ENCODE results near the gene SMARCD1.
"Not testable (repeated sequence)": the region's sequence is repeated elsewhere in the genome, so short reads cannot be mapped to it uniquely, and the experiment has no call there.

Gene SMARCD1

DNA sequence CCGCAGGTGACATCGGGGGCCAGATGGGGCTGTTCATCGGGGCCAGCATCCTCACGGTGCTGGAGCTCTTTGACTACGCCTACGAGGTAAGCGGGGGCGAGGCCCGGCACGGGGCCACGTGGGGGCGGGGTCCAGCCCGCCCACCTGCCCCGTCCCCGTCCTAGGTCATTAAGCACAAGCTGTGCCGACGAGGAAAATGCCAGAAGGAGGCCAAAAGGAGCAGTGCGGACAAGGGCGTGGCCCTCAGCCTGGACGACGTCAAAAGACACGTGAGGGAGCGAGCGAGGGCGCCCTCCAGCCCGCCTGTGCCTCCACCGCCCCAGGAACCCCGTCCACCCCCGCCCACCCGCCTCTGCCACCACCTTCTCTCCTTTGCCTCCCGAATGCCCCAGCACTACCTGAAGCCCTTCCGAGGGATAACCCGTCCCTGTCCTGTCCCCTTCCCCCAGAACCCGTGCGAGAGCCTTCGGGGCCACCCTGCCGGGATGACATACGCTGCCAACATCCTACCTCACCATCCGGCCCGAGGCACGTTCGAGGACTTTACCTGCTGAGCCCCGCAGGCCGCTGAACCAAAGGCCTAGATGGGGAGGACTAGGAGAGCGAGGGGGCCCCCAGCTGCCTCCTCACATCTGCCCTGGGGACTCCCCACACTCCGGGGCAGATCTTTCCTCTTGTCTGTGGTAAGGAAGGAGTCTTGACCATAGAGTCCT is 3.9 kb upstream of the SMARCD1 start:
- TF ChIP-seq, protein P1, sequence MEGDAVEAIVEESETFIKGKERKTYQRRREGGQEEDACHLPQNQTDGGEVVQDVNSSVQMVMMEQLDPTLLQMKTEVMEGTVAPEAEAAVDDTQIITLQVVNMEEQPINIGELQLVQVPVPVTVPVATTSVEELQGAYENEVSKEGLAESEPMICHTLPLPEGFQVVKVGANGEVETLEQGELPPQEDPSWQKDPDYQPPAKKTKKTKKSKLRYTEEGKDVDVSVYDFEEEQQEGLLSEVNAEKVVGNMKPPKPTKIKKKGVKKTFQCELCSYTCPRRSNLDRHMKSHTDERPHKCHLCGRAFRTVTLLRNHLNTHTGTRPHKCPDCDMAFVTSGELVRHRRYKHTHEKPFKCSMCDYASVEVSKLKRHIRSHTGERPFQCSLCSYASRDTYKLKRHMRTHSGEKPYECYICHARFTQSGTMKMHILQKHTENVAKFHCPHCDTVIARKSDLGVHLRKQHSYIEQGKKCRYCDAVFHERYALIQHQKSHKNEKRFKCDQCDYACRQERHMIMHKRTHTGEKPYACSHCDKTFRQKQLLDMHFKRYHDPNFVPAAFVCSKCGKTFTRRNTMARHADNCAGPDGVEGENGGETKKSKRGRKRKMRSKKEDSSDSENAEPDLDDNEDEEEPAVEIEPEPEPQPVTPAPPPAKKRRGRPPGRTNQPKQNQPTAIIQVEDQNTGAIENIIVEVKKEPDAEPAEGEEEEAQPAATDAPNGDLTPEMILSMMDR (IDR thresholded peaks at IDR 0.05; ENCODE audit: insufficient read depth, low read length, poor library complexity, severe bottlenecking) = no peak
- no peaks in the 10 kb centered on the region for H3K36me3 ChIP-seq (ENCODE audit: control insufficient read depth, insufficient read depth, low read length)
- H3K27me3 ChIP-seq (replicated peaks; ENCODE audit: control insufficient read depth, insufficient read depth, low read length) = no peaks in the 10 kb centered on the region; the same call in 1 of the 2 replicates
- no peak for DNase-seq (ENCODE audit: extremely low read depth, insufficient read length)
- H3K4me3 ChIP-seq (replicated peaks; ENCODE audit: low read depth, low read length) = no peak overlapping the region

DNA sequence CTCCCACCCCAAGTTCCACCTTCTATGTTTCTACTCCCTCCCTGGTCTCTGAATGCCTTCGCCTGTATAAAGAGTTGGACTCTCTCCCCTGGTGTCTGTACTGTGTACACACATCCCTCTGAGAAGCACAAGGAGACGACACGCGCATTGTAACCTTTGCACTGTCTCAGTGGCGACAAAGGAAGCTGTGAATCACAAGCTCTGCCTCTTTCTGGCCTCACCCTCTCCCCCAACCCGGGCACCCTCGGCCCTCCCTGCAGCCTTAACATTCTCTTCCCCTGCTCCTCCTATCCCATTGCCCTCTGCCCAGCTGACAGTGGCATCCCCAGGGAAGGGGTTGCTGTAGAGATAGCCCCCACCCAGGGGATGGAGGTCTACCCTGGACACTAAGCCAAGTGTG is 2.5 kb upstream of the SMARCD1 start:
- DNase-seq (ENCODE audit: extremely low read depth, insufficient read length) = no peak
- Histone ChIP-seq H3K4me3 (replicated peaks; ENCODE audit: low read depth, low read length) (no peak overlapping the region), H3K36me3 (ENCODE audit: control insufficient read depth, insufficient read depth, low read length) (peaks cover 3% of the 10 kb centered on the region), H3K27me3 (replicated peaks; ENCODE audit: control insufficient read depth, insufficient read depth, low read length) (no peaks in the 10 kb centered on the region; the same call in 1 of the 2 replicates)
- TF ChIP-seq, protein P1 (IDR thresholded peaks at IDR 0.05; ENCODE audit: insufficient read depth, low read length, poor library complexity, severe bottlenecking) = no peak

DNA sequence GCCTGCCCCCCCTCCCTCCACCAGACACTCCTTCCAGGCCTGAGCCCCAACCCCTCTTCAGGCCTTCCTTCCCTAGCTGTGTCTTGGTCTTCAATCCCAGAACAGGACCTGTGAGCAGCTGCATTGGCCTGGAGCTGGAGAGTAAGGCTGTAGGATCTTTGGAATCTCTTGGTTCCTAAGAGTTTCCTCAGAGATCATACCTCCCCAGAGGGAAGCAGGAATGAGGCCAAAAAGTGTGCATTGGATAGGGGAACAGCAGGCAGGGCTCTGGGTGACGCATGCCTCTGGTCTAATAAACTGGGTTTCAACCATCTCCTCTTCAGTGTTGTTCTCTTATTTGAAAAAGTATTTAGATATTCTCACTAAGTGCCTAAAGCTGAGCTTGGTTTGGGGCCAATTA is 1.8 kb upstream of the SMARCD1 start:
- TF ChIP-seq, protein P1 (IDR thresholded peaks at IDR 0.05; ENCODE audit: insufficient read depth, low read length, poor library complexity, severe bottlenecking) = no peak
- no peak for DNase-seq (ENCODE audit: extremely low read depth, insufficient read length)
- H3K27me3 ChIP-seq (replicated peaks; ENCODE audit: control insufficient read depth, insufficient read depth, low read length) = no peaks in the 10 kb centered on the region; the same call in 1 of the 2 replicates
- H3K4me3 ChIP-seq (replicated peaks; ENCODE audit: low read depth, low read length) = no peak overlapping the region
- peaks cover 6% of the 10 kb centered on the region for H3K36me3 ChIP-seq (ENCODE audit: control insufficient read depth, insufficient read depth, low read length)

DNA sequence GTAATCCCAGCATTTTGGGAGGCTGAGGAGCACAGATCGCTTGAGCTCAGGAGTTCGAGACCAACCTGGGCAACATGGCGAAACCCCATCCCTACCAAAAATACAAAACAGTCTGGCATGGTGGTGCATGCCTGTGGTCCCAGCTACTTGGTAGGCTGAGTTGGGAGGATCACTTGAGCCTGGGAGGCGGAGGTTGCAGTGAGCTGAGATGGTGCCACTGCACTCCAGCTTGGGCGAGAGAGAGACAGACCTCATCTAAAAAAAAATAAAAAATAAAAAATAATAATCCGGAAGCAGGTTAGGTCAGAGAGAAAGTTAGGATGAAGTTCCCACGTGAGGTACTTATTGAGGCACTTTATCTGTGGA is 750 bp upstream of the SMARCD1 start:
- H3K36me3 ChIP-seq (ENCODE audit: control insufficient read depth, insufficient read depth, low read length) = peaks cover 11% of the 10 kb centered on the region
- H3K4me3 ChIP-seq (replicated peaks; ENCODE audit: low read depth, low read length) = peak overlapping the region; percentile 69
- DNase-seq (ENCODE audit: extremely low read depth, insufficient read length); H3K27me3 ChIP-seq (replicated peaks; ENCODE audit: control insufficient read depth, insufficient read depth, low read length): not testable (repeated sequence)

DNA sequence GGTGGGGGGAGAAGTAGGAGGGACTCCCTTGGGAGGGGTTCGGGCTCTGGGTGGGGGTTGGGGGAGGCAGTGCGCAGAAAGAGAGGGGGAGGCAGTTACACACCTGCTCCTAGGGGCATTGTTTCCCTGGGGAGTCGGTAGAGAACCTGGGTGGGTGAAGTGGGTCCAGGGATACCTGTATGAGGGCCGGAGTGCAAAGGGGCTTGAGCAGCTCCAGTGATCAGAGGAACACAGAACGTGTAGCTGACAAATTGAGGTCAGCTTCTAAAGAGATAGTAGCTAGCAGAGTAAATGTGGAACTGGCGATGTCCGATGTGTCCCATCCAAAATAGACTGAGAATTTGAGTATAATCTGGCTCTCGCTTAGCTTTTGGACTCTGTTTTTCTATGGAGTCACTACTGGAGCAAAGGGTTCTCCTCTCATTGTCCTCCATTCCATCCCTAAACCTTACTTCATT is 502 bp downstream of the SMARCD1 start:
- DNase-seq (ENCODE audit: extremely low read depth, insufficient read length) = no peak
- Histone ChIP-seq H3K36me3 (ENCODE audit: control insufficient read depth, insufficient read depth, low read length) (peaks cover 13% of the 10 kb centered on the region), H3K27me3 (replicated peaks; ENCODE audit: control insufficient read depth, insufficient read depth, low read length) (no peaks in the 10 kb centered on the region), H3K4me3 (replicated peaks; ENCODE audit: low read depth, low read length) (peak overlapping the region; percentile 69)
- TF ChIP-seq, protein P1 (IDR thresholded peaks at IDR 0.05; ENCODE audit: insufficient read depth, low read length, poor library complexity, severe bottlenecking) = no peak

DNA sequence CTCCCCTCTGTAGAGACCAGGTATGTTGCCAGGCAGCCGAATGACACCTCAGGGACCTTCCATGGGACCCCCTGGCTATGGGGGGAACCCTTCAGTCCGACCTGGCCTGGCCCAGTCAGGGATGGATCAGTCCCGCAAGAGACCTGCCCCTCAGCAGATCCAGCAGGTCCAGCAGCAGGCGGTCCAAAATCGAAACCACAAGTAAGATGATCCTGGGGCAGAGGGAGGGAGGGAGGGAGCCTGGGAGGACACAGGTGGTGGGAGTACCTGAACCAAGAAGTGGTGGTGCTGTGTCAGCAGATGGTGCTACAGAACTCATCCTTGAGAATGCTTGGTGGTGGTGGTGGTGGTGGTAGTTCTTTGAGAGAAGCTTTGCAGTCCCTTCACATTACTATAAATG is 1.0 kb downstream of the SMARCD1 start:
- Histone ChIP-seq H3K36me3 (ENCODE audit: control insufficient read depth, insufficient read depth, low read length) (peaks cover 16% of the 10 kb centered on the region), H3K27me3 (replicated peaks; ENCODE audit: control insufficient read depth, insufficient read depth, low read length) (no peaks in the 10 kb centered on the region), H3K4me3 (replicated peaks; ENCODE audit: low read depth, low read length) (peak overlapping the region; percentile 69)
- no peak for DNase-seq (ENCODE audit: extremely low read depth, insufficient read length)
- TF ChIP-seq, protein P1 (IDR thresholded peaks at IDR 0.05; ENCODE audit: insufficient read depth, low read length, poor library complexity, severe bottlenecking) = no peak
